Measurements from ENCODE around the gene ZNF460. TPM values are rescaled to one million over a fixed set of nuclear protein-coding genes. Genes with fewer than 3 reads are reported as not detected.

Gene ZNF460
- total and polyA plus RNA-seq, 2 of the 13 experiments (the other 11 are each of a cell fraction or from before 2014, with no cell fraction given): 14.5 to 44.8 TPM

- TF ChIP-seq POLR2G (IDR thresholded peaks at IDR 0.05; ENCODE audit: low read depth, low read length) (peak; percentile 98), TP53 (CRISPR knock-in tag; conservative IDR thresholded peaks at IDR 0.05) (peak; percentile 46; the same call in 1 of the 2 replicates), ZNF101 (CRISPR knock-in tag; IDR thresholded peaks at IDR 0.05; ENCODE audit: borderline replicate concordance, low read depth) (no peak), GATA4 (IDR thresholded peaks at IDR 0.05; ENCODE audit: borderline replicate concordance, low read depth) (peak; percentile 30; the same call in 1 of the 2 replicates), PAXIP1 (CRISPR knock-in tag; conservative IDR thresholded peaks at IDR 0.05) (peak; percentile 51), ZNF124 (CRISPR knock-in tag; IDR thresholded peaks at IDR 0.05) (peak; percentile 37; the same call in 1 of the 2 replicates), ZBTB1 (CRISPR knock-in tag; IDR thresholded peaks at IDR 0.05; ENCODE audit: borderline replicate concordance) (no peak), TEAD2 (CRISPR knock-in tag; IDR thresholded peaks at IDR 0.05) (no peak), ZSCAN5A (CRISPR knock-in tag; IDR thresholded peaks at IDR 0.05; ENCODE audit: borderline replicate concordance) (peak; percentile 74; the same call in 1 of the 2 replicates), ETS1 (CRISPR knock-in tag; IDR thresholded peaks at IDR 0.05) (no peak), ZNF367 (CRISPR knock-in tag; IDR thresholded peaks at IDR 0.05; ENCODE audit: borderline replicate concordance) (no peak), ZNF33B (CRISPR knock-in tag; IDR thresholded peaks at IDR 0.05) (0 out of 2 replicates have a peak, but pooled peaks have one; percentile 39), ATF6 (CRISPR knock-in tag; conservative IDR thresholded peaks at IDR 0.05) (no peak), E2F2 (CRISPR knock-in tag; IDR thresholded peaks at IDR 0.05; ENCODE audit: borderline replicate concordance) (no peak; the same call in 1 of the 2 replicates), EED (CRISPR knock-in tag; IDR thresholded peaks at IDR 0.05) (no peak), DNMT3B (CRISPR knock-in tag; conservative IDR thresholded peaks at IDR 0.05) (peak; percentile 59; the same call in 1 of the 2 replicates), ZMAT3 (CRISPR knock-in tag; conservative IDR thresholded peaks at IDR 0.05) (peak; percentile 67; the same call in 1 of the 2 replicates), SIX4 (CRISPR knock-in tag; IDR thresholded peaks at IDR 0.05) (peak; percentile 81; the same call in 1 of the 2 replicates), HNRNPL (IDR thresholded peaks at IDR 0.05; ENCODE audit: low read depth, low read length) (no peak)
Observed at GRCh38 chr19:57279418-57280164, 694 bp upstream of the ZNF460 start (continued).
